NCI-H2196 (cell line): ENCODE results near the gene FGF19.
A peak's percentile ranks its signal among the peaks of the same experiment; 100 is the strongest.
"Not testable (repeated sequence)": the region's sequence is repeated elsewhere in the genome, so short reads cannot be mapped to it uniquely, and the experiment has no call there.

Experiments
- DNase-seq: peaks from one replicate; lab custom pipeline; 2025; ENCODE audit not compliant: unreplicated experiment; lab: John Stamatoyannopoulos, UW

FGF19 gene

GRCh38 chr11:69696749-69697468 lies 6.9 kb downstream of the FGF19 start:
- peak; percentile 41 for DNase-seq

DNA sequence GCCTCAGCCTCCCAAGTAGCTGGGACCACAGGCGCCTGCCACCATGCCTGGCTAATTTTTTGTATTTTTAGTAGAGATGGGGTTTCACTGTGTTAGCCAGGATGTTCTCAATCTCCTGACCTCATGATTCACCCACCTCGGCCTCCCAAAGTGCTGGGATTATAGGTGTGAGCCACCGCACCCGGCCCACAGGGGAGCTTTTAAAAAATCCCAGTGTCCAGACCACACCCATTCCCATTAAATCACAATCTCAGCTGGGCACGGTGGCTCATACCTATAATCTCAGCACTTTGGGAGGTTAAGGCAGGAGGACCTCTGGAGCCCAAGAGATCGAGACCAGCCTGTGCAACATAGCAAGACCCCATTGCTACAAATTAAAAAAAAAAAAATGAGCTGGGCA lies 7.8 kb downstream of the FGF19 start:
- DNase-seq, result not testable (repeated sequence)

GRCh38 chr11:69695581-69695980 lies 8.2 kb downstream of the FGF19 start:
- no peak for DNase-seq

DNA sequence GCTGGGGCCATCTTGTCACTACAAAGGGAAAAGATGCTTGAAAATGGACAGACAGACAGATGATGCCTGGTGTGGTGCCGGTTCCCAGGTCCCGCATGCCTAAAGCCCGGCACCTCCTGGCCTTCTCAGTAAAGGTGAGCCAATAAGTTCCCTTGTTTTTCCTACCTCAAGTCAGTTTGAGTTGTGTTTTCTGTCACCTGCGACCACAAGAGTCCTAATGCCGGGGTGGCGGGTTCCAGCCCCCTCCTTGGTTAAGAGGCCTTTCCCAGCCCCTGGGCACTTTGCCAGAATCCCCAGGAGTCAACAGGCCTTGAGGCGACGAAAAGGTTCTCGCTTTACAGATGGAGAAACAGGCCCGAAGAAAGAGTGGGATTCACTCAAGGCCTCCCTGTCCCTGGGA lies 9.0 kb downstream of the FGF19 start:
- no peak for DNase-seq

DNA sequence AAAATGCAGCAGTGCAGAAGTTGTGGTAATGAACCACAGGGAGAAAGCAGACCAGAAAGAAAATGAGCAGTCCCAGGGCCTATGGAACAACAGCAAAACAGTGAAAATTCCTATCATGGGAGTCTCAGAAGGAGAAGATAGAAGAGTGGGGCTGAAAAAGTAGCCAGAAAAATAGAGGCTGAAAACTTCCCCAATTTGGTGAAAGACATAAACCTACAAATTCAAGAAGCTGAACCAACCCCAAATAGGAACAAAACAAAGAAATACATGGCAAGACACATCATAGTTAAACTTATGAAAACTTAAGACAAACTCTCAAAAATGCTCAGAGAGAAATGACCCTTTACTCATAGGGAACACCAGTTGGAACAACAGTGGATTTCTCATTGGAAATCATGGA lies 11.4 kb downstream of the FGF19 start:
- DNase-seq, result no peak

DNA sequence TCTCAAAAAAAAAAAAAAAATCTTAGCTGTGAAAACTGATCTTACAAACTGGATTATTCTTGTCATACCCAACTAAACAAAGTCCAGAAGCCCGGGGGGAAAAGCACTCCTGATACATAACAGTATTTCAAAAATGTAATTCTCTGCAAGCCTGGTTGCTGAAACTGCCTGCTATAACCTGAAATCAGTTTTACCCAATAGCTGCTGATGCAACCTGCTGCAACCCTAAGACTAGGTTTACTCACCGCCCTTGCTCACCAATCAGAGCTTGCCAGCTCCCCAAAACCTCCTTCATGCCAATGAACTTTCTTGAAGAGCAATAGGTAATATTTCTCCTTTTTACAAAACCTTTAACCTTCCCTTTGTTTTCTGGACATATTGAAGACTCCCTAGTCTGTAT lies 12.4 kb downstream of the FGF19 start:
- DNase-seq, result no peak

DNA sequence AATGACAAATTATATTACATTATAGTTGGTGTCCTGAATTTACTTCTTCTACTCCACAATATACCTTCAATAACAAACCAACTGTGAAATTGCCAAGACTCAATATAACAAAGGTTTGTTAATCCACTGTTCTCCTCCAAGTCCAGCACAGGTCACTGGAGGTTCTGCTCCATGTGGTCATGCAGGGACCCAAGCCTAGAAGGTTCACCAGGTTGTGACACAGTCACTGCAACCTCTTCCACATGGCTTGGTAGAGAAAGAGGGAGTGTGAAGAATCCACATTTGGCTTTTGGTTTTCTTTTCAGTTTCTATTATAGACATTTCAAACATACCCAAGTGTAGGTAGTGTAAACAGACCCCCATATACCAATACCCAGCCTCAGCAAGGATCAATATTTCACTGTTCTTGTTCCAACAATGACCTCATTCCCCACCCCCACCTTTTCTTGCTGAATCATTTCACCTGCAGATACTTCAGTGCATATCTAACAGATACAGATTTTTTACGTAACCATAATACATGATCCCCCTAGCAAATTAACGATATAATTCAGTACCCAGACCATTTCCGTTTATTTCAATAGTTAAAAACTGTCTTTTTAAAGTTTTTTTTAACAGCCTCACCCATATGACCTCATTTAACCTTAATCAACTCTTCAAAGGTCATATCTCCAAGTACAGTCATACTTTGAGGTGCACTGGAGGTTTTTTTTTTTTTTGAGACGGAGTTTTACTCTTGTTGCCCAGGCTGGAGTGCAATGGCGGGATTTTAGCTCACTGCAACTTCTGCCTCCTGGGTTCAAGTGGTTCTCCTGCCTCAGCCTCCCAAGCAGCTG lies 14.1 kb downstream of the FGF19 start:
- no peak for DNase-seq

DNA sequence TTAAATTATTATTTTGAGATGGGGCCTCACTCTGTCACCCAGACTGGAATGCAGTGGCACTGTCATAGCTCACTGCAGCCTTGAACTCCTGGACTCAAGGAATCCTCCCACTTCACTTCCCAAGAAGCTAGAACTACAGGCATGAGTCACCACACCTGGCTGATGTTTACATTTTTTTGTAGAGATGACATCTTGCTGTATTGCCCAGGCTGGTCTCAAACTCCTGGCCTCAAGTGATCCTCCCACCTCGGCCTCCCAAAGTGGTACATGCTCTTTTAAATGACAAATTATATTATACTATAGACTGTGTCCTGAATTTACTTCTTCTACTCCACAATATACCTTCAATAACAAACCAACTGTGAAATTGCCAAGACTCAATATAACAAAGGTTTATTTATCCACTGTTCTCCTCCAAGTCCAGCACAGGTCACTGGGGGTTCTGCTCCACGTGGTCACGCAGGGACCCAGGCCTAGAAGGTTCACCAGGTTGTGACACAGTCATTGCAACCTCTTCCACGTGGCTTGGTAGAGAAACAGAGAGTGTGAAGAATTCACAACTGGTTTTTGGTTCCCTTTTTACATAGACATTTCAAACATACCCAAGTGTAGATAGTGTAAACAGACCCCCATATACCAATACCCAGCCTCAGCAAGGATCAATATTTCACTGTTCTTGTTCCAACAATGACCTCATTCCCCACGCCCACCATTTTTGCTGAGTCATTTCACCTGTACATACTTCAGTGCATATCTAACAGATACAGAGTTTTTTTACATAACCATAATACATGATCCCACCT lies 15.7 kb downstream of the FGF19 start:
- DNase-seq, result not testable (repeated sequence)

DNA sequence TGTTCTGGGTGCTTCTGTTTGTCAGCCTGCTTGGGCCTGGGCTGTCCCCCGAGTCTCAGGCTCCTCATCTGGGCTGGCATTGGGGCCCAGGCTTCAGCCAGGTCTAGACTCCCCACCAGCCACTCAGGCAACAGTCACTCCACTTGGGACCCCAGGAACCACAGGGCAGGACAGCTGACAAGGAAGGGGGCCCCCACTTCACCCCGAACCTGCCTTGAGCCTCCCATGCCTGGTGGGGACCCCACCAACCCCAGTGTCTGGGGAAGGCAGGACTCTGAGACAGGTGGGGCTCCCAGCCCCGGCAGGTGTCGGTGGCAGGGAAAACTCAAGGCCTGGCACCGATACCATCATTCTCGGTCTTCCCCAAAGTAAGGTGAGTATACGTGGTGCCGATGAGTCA lies 17.0 kb downstream of the FGF19 start:
- DNase-seq, result no peak

DNA sequence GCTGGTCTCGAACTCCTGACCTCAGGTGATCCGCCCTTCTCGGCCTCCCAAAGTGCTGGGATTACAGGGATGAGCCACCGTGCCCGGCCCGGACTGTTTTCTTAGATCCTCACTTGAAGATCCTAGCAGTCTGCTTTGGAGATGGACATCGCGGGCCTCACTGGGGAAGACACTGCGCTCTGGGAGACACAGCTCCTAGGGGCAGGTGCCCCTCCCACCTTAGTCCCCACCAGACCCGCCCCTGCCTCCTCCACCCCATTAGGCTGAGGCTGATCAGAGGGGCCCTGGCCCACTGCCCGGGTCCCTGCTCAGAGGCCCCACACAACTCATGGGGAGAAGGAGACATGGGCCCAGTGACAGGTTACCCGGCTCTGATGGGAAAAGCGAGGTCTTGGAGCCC lies 17.4 kb downstream of the FGF19 start:
- DNase-seq, result no peak

DNA sequence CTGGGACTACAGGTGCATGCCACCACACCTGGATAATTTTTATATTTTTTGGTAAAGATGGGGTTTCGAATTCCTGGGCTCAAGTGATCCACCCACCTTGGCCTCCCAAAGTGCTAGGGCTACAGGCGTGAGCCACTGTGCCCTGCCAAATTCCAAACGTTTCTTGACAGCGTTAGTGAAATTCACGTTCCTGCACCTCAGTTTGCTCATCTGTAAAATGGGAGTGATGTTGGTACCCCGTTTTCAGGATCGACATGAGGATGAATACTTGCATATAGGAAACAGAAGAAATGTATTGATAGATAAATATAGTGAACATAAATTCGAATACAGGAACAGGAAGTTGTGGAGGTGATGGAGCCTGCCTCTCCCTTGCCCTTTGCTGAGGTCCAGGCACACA lies 18.5 kb downstream of the FGF19 start:
- no peak for DNase-seq

DNA sequence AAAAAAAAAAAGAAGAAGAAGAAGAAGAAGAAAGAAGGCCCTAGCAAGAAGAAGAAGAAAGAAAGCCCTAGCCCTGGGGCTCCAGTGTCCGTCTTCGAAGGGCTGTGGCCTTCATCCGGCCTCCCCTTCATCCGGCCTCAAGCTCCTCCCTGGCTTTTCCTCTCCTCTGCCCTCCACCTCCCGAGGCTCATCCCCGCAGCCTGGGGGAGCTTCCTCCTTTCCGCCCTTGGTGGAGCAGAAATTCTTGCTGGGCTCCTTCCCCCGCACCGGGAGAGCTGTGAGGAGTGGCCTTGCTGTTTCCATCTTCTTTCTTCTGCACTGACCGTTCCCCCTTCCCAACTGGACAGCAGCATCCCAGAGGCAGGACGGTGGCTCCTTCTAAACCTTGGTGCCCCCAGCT lies 19.2 kb downstream of the FGF19 start:
- no peak for DNase-seq

DNA sequence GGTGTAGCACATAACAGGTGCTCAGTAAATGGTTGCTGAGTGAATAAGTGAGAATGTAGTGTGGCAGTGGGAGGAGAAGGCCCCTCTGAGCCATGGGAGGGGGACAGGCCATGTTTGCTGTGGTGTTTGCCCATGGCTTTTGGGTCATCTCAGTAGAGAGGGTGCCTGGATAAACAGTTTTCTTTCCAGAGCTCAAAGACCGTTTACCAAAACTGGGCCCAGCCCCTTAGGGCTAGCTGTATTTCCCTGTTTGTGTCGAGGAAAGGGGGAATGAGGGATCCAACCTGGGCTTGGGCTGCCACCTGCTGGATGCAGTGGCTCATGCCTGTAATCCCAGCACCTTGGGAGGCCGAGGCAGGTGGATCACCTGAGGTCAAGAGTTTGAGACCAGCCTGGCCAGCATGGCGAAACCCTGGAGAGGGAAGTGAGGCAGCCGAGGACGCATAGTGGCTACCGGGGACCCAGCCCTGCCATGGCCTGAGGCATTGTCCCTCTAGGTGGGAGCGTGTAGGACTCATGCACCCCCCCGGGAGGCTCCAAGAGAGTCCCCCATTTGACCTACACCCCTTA lies 20.0 kb downstream of the FGF19 start:
- DNase-seq, result peak; percentile 42

GRCh38 chr11:69682681-69683326 lies 21.0 kb downstream of the FGF19 start:
- DNase-seq, result no peak

DNA sequence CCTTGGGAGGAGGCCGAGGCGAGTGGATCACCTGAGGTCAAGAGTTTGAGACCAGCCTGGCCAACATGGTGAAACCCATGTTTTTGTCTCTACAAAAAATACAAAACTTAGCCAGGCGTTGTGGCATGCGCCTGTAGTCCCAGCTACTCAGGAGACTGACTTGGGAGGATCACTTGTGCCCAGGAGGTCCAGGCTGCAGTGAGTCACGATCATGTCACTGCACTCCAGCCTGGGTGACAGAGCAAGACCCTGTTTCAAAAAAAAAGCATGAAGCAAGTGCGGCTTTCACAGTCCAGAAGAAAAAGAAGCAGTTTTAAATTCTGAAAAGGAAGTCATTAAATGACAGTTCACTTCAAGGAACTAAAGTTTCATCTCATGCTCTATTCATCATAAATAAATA lies 21.6 kb downstream of the FGF19 start:
- no peak for DNase-seq

GRCh38 chr11:69680688-69681087 lies 23.1 kb downstream of the FGF19 start:
- DNase-seq, result no peak

GRCh38 chr11:69677749-69678148 lies 26.1 kb downstream of the FGF19 start:
- DNase-seq, result no peak

DNA sequence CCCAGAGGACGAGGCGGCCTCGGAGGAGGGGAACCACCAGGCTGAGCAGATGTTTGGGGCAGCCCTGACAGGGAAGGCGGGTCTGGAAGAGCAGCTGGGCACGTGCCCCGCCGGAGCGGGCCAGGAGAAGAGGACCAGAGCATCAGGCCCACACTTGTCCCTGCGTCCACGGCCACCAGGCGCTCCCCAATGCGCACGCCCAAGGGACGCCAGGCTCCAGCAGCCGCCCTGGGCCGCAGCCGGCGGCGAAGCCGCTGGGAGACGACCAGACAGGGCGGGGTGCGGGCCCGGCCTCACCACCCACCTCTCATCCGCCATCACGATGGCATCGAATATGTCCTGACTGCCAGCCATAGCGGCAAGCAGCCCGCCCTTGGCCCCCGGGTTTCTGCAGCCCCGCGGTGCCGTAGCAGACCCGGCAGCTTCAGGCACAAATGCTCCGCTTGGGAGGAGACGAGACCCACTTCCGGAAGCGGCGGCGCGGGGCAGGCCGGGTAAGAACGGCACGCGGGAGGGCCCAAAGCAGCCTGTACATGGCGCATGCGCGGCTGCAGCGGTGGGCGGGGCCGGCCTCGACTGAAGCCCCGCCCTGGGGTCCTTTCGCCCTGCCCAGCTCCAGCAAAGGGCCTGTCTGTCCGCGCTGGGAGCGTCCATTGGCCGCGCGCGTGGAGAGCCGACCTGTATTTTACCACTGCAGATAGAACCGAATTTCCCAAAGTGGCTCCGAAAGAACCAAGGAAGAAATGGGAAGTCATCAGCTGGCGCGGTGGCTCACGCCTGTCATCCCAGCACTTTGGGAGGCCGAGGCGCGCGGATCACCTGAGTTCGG lies 28.7 kb downstream of the FGF19 start, which contains the start of gene LTO1:
Gene LTO1 (minus strand): TSS at position 468 of the 829 bp plus-strand sequence. CDS start 114 bp downstream, at position 354.
- peak; percentile 93 for DNase-seq

- no peak for DNase-seq
These were observed 29.4 kb downstream of the FGF19 start for GRCh38 chr11:69674267-69674885.
